ENCODE measurements around the gene CENPP.

The CENPP gene

GRCh38 chr9:92439921-92440750 is 114.4 kb downstream of the CENPP start:
- Histone ChIP-seq H3K4me1 (ENCODE audit: control insufficient read depth, insufficient read depth, low read length, unreplicated experiment) (peaks cover 8% of the 10 kb centered on the region), H3K36me3 (ENCODE audit: insufficient read depth, low read length) (no peaks in the 10 kb centered on the region), H3K27me3 (ENCODE audit: insufficient read depth, low read length) (no peaks in the 10 kb centered on the region), H3K79me2 (ENCODE audit: control insufficient read depth, insufficient read depth, low read length, unreplicated experiment) (no peaks in the 10 kb centered on the region), H3K27ac (ENCODE audit: low read depth, low read length) (no peak overlapping the region), H3K4me3 (ENCODE audit: low read depth, low read length) (no peak overlapping the region), H2AFZ (ENCODE audit: low read length, unreplicated experiment) (no peak overlapping the region)

GRCh38 chr9:92440751-92441046 is 114.9 kb downstream of the CENPP start:
- no peaks in the 10 kb centered on the region for H3K79me2 ChIP-seq (ENCODE audit: control insufficient read depth, insufficient read depth, low read length, unreplicated experiment)
- no peak overlapping the region for H3K27ac ChIP-seq (ENCODE audit: low read depth, low read length)
- H2AFZ ChIP-seq (ENCODE audit: low read length, unreplicated experiment) = no peak overlapping the region
- peaks cover 8% of the 10 kb centered on the region for H3K4me1 ChIP-seq (ENCODE audit: control insufficient read depth, insufficient read depth, low read length, unreplicated experiment)
- H3K4me3 ChIP-seq (ENCODE audit: low read depth, low read length) = no peak overlapping the region
- no peaks in the 10 kb centered on the region for H3K27me3 ChIP-seq (ENCODE audit: insufficient read depth, low read length)
- no peaks in the 10 kb centered on the region for H3K36me3 ChIP-seq (ENCODE audit: insufficient read depth, low read length)

- H3K4me1 ChIP-seq (ENCODE audit: control insufficient read depth, insufficient read depth, low read length, unreplicated experiment) = peaks cover 10% of the 10 kb centered on the region
- H3K27ac ChIP-seq (ENCODE audit: low read depth, low read length) = no peak overlapping the region
- H3K79me2 ChIP-seq (ENCODE audit: control insufficient read depth, insufficient read depth, low read length, unreplicated experiment) = no peaks in the 10 kb centered on the region
- no peaks in the 10 kb centered on the region for H3K27me3 ChIP-seq (ENCODE audit: insufficient read depth, low read length)
- H3K36me3 ChIP-seq (ENCODE audit: insufficient read depth, low read length) = no peaks in the 10 kb centered on the region
- no peak overlapping the region for H2AFZ ChIP-seq (ENCODE audit: low read length, unreplicated experiment)
- no peak overlapping the region for H3K4me3 ChIP-seq (ENCODE audit: low read depth, low read length)
Observed at GRCh38 chr9:92444841-92445240, 119.1 kb downstream of the CENPP start.

GRCh38 chr9:92446536-92446935 is 120.8 kb downstream of the CENPP start:
- Histone ChIP-seq H2AFZ (ENCODE audit: low read length, unreplicated experiment) (no peak overlapping the region), H3K27me3 (ENCODE audit: insufficient read depth, low read length) (no peaks in the 10 kb centered on the region), H3K4me3 (ENCODE audit: low read depth, low read length) (no peak overlapping the region), H3K27ac (ENCODE audit: low read depth, low read length) (no peak overlapping the region), H3K4me1 (ENCODE audit: control insufficient read depth, insufficient read depth, low read length, unreplicated experiment) (peaks cover 8% of the 10 kb centered on the region), H3K36me3 (ENCODE audit: insufficient read depth, low read length) (no peaks in the 10 kb centered on the region), H3K79me2 (ENCODE audit: control insufficient read depth, insufficient read depth, low read length, unreplicated experiment) (no peaks in the 10 kb centered on the region)

- no peak overlapping the region for H3K4me3 ChIP-seq (ENCODE audit: low read depth, low read length)
- H3K4me1 ChIP-seq (ENCODE audit: control insufficient read depth, insufficient read depth, low read length, unreplicated experiment) = no peaks in the 10 kb centered on the region
- H3K27me3 ChIP-seq (ENCODE audit: insufficient read depth, low read length) = no peaks in the 10 kb centered on the region
- H2AFZ ChIP-seq (ENCODE audit: low read length, unreplicated experiment) = no peak overlapping the region
- no peaks in the 10 kb centered on the region for H3K36me3 ChIP-seq (ENCODE audit: insufficient read depth, low read length)
- no peaks in the 10 kb centered on the region for H3K79me2 ChIP-seq (ENCODE audit: control insufficient read depth, insufficient read depth, low read length, unreplicated experiment)
- H3K27ac ChIP-seq (ENCODE audit: low read depth, low read length) = no peak overlapping the region
Observed at GRCh38 chr9:92455217-92455616, 129.5 kb downstream of the CENPP start.

- Histone ChIP-seq H3K27me3 (ENCODE audit: insufficient read depth, low read length) (no peaks in the 10 kb centered on the region), H2AFZ (ENCODE audit: low read length, unreplicated experiment) (no peak overlapping the region), H3K79me2 (ENCODE audit: control insufficient read depth, insufficient read depth, low read length, unreplicated experiment) (no peaks in the 10 kb centered on the region), H3K27ac (ENCODE audit: low read depth, low read length) (no peak overlapping the region), H3K4me3 (ENCODE audit: low read depth, low read length) (no peak overlapping the region), H3K4me1 (ENCODE audit: control insufficient read depth, insufficient read depth, low read length, unreplicated experiment) (no peaks in the 10 kb centered on the region), H3K36me3 (ENCODE audit: insufficient read depth, low read length) (no peaks in the 10 kb centered on the region)
Observed at GRCh38 chr9:92457576-92457975, 131.8 kb downstream of the CENPP start.

GRCh38 chr9:92463387-92463786 is 137.6 kb downstream of the CENPP start:
- Histone ChIP-seq H3K4me1 (ENCODE audit: control insufficient read depth, insufficient read depth, low read length, unreplicated experiment) (peaks cover 13% of the 10 kb centered on the region), H3K27me3 (ENCODE audit: insufficient read depth, low read length) (no peaks in the 10 kb centered on the region), H3K27ac (ENCODE audit: low read depth, low read length) (0 out of 2 replicates have a peak overlapping the region, but pooled peaks have one; percentile 19), H3K36me3 (ENCODE audit: insufficient read depth, low read length) (no peaks in the 10 kb centered on the region), H3K79me2 (ENCODE audit: control insufficient read depth, insufficient read depth, low read length, unreplicated experiment) (no peaks in the 10 kb centered on the region), H2AFZ (ENCODE audit: low read length, unreplicated experiment) (peak overlapping the region; percentile 40), H3K4me3 (ENCODE audit: low read depth, low read length) (peak overlapping the region; percentile 43; the same call in 1 of the 2 replicates)

- Histone ChIP-seq H3K36me3 (ENCODE audit: insufficient read depth, low read length) (no peaks in the 10 kb centered on the region), H3K79me2 (ENCODE audit: control insufficient read depth, insufficient read depth, low read length, unreplicated experiment) (no peaks in the 10 kb centered on the region), H3K27me3 (ENCODE audit: insufficient read depth, low read length) (no peaks in the 10 kb centered on the region), H3K4me3 (ENCODE audit: low read depth, low read length) (peak overlapping the region; percentile 43; the same call in 1 of the 2 replicates), H3K4me1 (ENCODE audit: control insufficient read depth, insufficient read depth, low read length, unreplicated experiment) (peaks cover 13% of the 10 kb centered on the region), H2AFZ (ENCODE audit: low read length, unreplicated experiment) (peak overlapping the region; percentile 40), H3K27ac (ENCODE audit: low read depth, low read length) (peak overlapping the region; percentile 19; the same call in 1 of the 2 replicates)
Observed at GRCh38 chr9:92463984-92464383, 138.2 kb downstream of the CENPP start.

- Histone ChIP-seq H2AFZ (ENCODE audit: low read length, unreplicated experiment) (no peak overlapping the region), H3K27me3 (ENCODE audit: insufficient read depth, low read length) (no peaks in the 10 kb centered on the region), H3K27ac (ENCODE audit: low read depth, low read length) (no peak overlapping the region), H3K4me1 (ENCODE audit: control insufficient read depth, insufficient read depth, low read length, unreplicated experiment) (peaks cover 13% of the 10 kb centered on the region), H3K36me3 (ENCODE audit: insufficient read depth, low read length) (no peaks in the 10 kb centered on the region), H3K79me2 (ENCODE audit: control insufficient read depth, insufficient read depth, low read length, unreplicated experiment) (no peaks in the 10 kb centered on the region), H3K4me3 (ENCODE audit: low read depth, low read length) (no peak overlapping the region)
Observed at GRCh38 chr9:92467041-92467440, 141.3 kb downstream of the CENPP start.

GRCh38 chr9:92467511-92467910 is 141.8 kb downstream of the CENPP start:
- peaks cover 13% of the 10 kb centered on the region for H3K4me1 ChIP-seq (ENCODE audit: control insufficient read depth, insufficient read depth, low read length, unreplicated experiment)
- H3K4me3 ChIP-seq (ENCODE audit: low read depth, low read length) = no peak overlapping the region
- H3K79me2 ChIP-seq (ENCODE audit: control insufficient read depth, insufficient read depth, low read length, unreplicated experiment) = no peaks in the 10 kb centered on the region
- H3K36me3 ChIP-seq (ENCODE audit: insufficient read depth, low read length) = no peaks in the 10 kb centered on the region
- no peaks in the 10 kb centered on the region for H3K27me3 ChIP-seq (ENCODE audit: insufficient read depth, low read length)
- H2AFZ ChIP-seq (ENCODE audit: low read length, unreplicated experiment) = no peak overlapping the region
- no peak overlapping the region for H3K27ac ChIP-seq (ENCODE audit: low read depth, low read length)

GRCh38 chr9:92468206-92468605 is 142.5 kb downstream of the CENPP start:
- no peak overlapping the region for H3K4me3 ChIP-seq (ENCODE audit: low read depth, low read length)
- no peaks in the 10 kb centered on the region for H3K27me3 ChIP-seq (ENCODE audit: insufficient read depth, low read length)
- H3K4me1 ChIP-seq (ENCODE audit: control insufficient read depth, insufficient read depth, low read length, unreplicated experiment) = peaks cover 13% of the 10 kb centered on the region
- H3K27ac ChIP-seq (ENCODE audit: low read depth, low read length) = no peak overlapping the region
- H2AFZ ChIP-seq (ENCODE audit: low read length, unreplicated experiment) = no peak overlapping the region
- H3K79me2 ChIP-seq (ENCODE audit: control insufficient read depth, insufficient read depth, low read length, unreplicated experiment) = no peaks in the 10 kb centered on the region
- H3K36me3 ChIP-seq (ENCODE audit: insufficient read depth, low read length) = no peaks in the 10 kb centered on the region
